Measurements from ENCODE around the gene TIMM13. TPM values are rescaled to one million over a fixed set of nuclear protein-coding genes. Genes with fewer than 3 reads are reported as not detected.

Gene TIMM13
- total RNA-seq, 1 donor from 2014 or later = 55.0 TPM

GRCh38 chr19:2432131-2432848 is 4.9 kb upstream of the TIMM13 start:
- Histone ChIP-seq H3K4me1 (peaks cover 3 to 5% of the 10 kb centered on the region in 2 donors), H3K27me3 (no peaks in the 10 kb centered on the region), H3K4me3 (no peak overlapping the region), H3K36me3 (peaks cover 18 to 38% of the 10 kb centered on the region in 2 donors), H3K27ac (no peak overlapping the region), H3K9me3 (no peaks in the 10 kb centered on the region)
- intact Hi-C loops (cut with DNase I) = no loop called here
- no peak for DNase-seq (ENCODE audit: low spot score in 2 of 2)
- TF ChIP-seq, protein P1, sequence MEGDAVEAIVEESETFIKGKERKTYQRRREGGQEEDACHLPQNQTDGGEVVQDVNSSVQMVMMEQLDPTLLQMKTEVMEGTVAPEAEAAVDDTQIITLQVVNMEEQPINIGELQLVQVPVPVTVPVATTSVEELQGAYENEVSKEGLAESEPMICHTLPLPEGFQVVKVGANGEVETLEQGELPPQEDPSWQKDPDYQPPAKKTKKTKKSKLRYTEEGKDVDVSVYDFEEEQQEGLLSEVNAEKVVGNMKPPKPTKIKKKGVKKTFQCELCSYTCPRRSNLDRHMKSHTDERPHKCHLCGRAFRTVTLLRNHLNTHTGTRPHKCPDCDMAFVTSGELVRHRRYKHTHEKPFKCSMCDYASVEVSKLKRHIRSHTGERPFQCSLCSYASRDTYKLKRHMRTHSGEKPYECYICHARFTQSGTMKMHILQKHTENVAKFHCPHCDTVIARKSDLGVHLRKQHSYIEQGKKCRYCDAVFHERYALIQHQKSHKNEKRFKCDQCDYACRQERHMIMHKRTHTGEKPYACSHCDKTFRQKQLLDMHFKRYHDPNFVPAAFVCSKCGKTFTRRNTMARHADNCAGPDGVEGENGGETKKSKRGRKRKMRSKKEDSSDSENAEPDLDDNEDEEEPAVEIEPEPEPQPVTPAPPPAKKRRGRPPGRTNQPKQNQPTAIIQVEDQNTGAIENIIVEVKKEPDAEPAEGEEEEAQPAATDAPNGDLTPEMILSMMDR (IDR thresholded peaks at IDR 0.05) = no peak

DNA sequence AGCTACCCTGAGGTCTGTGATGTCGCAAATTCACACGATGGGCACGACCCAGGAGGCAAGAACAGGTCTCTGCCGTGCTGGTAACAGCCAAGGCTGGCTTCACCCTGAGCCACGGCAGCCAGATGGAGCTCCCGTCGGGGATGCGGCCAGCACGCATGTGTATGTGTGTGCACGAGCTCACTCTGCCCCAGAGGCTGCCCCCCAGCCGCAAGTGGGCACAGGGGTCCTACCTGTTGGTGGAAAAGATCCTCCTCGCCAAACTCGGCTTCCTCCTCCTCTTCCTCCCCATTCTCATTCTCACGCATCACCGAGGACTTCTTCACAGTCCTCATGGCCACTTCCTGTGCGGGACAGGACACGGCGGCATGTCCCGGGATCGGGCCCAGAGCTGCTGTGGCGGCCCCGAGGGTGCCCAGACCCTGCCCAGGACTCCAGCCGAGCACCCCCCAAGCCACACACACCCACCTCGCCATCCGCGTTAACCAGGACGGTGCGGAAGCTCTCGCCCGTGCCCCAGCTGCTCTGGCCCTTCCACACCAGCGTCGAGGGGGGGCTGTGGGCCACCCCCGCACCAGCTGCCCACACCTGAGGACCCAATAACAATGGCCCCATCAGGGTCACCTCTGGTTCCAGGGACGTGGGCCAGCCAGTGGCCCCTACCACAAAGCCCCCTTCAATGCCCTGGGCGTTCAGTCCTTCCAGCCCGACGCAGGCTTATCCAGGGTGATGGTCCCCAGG is 4.1 kb upstream of the TIMM13 start:
- Histone ChIP-seq H3K27ac (no peak overlapping the region), H3K4me1 (peaks cover 7 to 8% of the 10 kb centered on the region in 2 donors), H3K36me3 (peaks cover 13 to 32% of the 10 kb centered on the region in 2 donors), H3K27me3 (no peaks in the 10 kb centered on the region), H3K9me3 (no peaks in the 10 kb centered on the region), H3K4me3 (no peak overlapping the region)
- DNase-seq (ENCODE audit: low spot score in 2 of 2) = no peak
- TF ChIP-seq, protein P1 (IDR thresholded peaks at IDR 0.05) = no peak
- intact Hi-C loops (cut with DNase I) = no loop called here

DNA sequence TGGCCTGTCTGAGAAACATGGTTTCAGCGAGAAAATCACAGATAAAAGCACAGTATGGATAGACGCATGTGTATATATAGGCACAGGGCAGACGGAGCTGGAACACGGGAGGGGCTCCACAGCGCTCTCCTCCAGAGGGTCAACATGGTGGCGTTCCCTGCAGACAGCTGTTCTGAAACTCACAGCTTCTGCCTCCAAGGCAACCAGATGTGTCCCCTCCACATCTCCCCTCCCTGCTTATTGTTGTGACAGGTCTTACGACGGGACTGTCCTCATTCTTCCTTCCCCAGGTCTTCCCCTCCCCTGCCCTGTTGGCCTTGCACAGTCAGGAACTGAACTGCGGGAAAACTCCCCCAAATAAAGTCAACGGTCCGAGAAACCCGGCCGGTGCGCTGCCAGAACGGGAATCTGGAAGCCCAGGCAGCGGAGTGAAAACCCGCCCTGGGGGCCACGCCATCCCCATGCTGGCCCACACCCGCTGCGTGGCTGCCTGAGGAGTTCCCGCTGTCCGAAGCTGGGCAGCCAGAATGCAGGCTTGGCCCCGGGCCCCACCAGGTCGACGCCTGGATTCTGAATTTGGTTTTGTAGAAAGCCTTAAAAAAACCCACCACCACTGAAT is 2.6 kb upstream of the TIMM13 start:
- H3K27ac ChIP-seq = no peak overlapping the region
- H3K36me3 ChIP-seq = peaks cover 13 to 31% of the 10 kb centered on the region in 2 donors
- H3K4me1 ChIP-seq = peaks cover 16 to 20% of the 10 kb centered on the region in 2 donors
- H3K9me3 ChIP-seq = no peaks in the 10 kb centered on the region
- intact Hi-C loops (cut with DNase I) = no loop called here
- H3K27me3 ChIP-seq = no peaks in the 10 kb centered on the region
- TF ChIP-seq, protein P1 (IDR thresholded peaks at IDR 0.05) = no peak
- no peak for DNase-seq (ENCODE audit: low spot score in 2 of 2)
- H3K4me3 ChIP-seq = no peak overlapping the region

DNA sequence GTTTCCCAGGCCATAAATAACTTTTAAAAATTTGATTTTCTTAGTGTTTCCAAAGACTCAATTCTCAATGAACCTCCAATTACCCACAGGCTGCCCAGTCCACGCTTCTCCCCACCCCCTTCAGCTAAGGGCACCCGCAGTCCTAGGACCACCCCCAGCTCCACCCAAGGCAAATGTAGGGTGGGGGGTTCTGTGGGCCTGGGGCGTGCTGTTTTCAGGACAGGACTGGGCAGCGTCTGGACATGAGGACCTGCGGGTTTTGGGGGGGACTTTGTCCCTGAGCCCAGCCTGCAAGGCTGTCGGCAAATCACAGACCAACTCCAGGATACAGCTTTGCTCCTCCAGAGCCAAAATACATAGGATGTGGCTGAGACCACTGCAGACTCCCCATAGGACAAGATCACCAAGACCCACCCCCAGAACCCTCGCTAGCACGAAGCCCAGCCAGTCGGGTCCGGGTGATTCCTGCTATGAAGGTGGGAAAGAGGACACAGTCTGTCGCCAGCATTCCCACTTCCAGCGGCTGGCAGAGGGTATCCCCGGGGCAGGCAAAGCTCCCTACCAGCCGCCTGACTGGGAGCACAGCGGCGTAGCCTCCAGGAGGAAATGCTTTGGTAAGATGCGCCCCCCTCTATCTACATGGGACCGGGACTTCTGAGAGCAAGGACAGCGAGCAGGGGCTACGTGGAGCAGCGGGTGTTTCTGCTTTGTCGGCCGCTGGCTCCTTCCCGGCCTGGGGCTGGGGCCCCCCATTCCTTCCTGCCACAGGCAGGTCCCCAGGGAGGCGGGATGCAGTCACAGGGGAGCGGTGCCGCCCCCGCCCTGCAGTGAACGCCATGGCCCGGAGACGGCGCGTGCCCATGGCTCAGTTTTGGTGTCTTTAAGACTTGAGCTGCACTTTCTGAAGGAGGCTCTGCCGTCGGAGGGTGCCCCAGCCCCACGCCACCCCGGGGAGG is 1.6 kb upstream of the TIMM13 start:
- TF ChIP-seq, protein P1 (IDR thresholded peaks at IDR 0.05) = no peak
- Histone ChIP-seq H3K27me3 (no peaks in the 10 kb centered on the region), H3K27ac (peak overlapping the region in 1 of 2 donors; percentile 95), H3K9me3 (no peaks in the 10 kb centered on the region), H3K4me3 (peak overlapping the region in 1 of 2 donors; percentile 77), H3K4me1 (peaks cover 19 to 25% of the 10 kb centered on the region in 2 donors), H3K36me3 (peaks cover 3 to 21% of the 10 kb centered on the region in 2 donors)
- no peak for DNase-seq (ENCODE audit: low spot score in 2 of 2)
- intact Hi-C loops (cut with DNase I) = no loop called here

DNA sequence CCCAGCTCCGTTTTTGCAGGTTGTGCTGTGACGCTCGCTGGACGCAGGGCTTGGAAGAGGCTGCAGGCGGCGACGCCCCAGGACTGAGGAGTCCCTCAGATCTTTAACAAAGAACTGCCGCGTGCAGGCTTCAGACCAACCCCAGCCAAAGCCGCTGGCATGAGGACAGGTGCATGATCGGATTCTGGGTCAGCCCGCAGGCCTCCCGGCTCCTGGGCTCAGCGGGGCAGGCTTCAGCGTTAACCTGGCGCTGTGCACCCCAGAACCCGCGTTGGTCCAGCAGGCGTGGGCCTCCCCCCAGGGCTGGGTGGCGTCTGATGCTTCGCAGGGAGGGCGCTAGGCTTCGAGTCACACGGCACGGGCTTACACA is 920 bp upstream of the TIMM13 start:
- TF ChIP-seq, protein P1 (IDR thresholded peaks at IDR 0.05) = peak in 1 of 3 experiments; percentile 8
- Histone ChIP-seq H3K36me3 (peaks cover 6 to 23% of the 10 kb centered on the region in 2 donors), H3K27ac (peak overlapping the region in 1 of 2 donors; percentile 95), H3K4me3 (peak overlapping the region; percentile 69 to 77), H3K9me3 (no peaks in the 10 kb centered on the region), H3K4me1 (peaks cover 19 to 25% of the 10 kb centered on the region in 2 donors), H3K27me3 (no peaks in the 10 kb centered on the region)
- intact Hi-C loops (cut with DNase I) = no loop called here
- no peak for DNase-seq (ENCODE audit: low spot score in 2 of 2)

Data from ascending aorta (tissue), 2 donors.